ENCODE data around the gene HOXC6. TPM values are rescaled to one million over a fixed set of nuclear protein-coding genes. Genes with fewer than 3 reads are reported as not detected.
A peak's percentile ranks its signal among the peaks of the same experiment; 100 is the strongest.

The HOXC6 gene
- total RNA-seq, 4 donors from 2014 or later: 3.6 to 17.3 (median 7.2) TPM

GRCh38 chr12:54045868-54046521 lies 17.8 kb downstream of the HOXC6 start:
- Histone ChIP-seq H3K36me3 (no peaks in the 10 kb centered on the region), H3K9me3 (no peaks in the 10 kb centered on the region), H3K27me3 (peaks cover 0 to 14% of the 10 kb centered on the region in 2 donors), H3K4me1 (peaks cover 0 to 69% (median 9%) of the 10 kb centered on the region in 4 donors), H3K4me3 (peak overlapping the region in 3 of 4 donors; percentile 13 to 43 (median 42)), H3K27ac (peak overlapping the region; percentile 29 to 89 (median 80))
- DNase-seq (ENCODE audit: low spot score in 2 of 2): no peak
- WGBS, 2 donors: 43 to 50% methylated on average over 16 of the region's 16 CpGs
- TF ChIP-seq CTCF (IDR thresholded peaks at IDR 0.05) (no peak), POLR2A (IDR thresholded peaks at IDR 0.05) (no peak), EP300 (IDR thresholded peaks at IDR 0.05) (no peak)

GRCh38 chr12:54046809-54047159 lies 18.5 kb downstream of the HOXC6 start:
- peak overlapping the region; percentile 12 to 43 (median 28) for H3K4me3 ChIP-seq
- H3K4me1 ChIP-seq: peaks cover 0 to 75% (median 11%) of the 10 kb centered on the region in 4 donors
- no peak for DNase-seq (ENCODE audit: low spot score in 2 of 2)
- H3K36me3 ChIP-seq: no peaks in the 10 kb centered on the region
- H3K27ac ChIP-seq: peak overlapping the region; percentile 71 to 89 (median 80)
- TF ChIP-seq EP300 (IDR thresholded peaks at IDR 0.05): no peak
- no peak for TF ChIP-seq POLR2A (IDR thresholded peaks at IDR 0.05)
- no peak for TF ChIP-seq CTCF (IDR thresholded peaks at IDR 0.05)
- H3K9me3 ChIP-seq: no peaks in the 10 kb centered on the region
- H3K27me3 ChIP-seq: peaks cover 0 to 14% of the 10 kb centered on the region in 2 donors
- 43 to 45% methylated on average over 27 of the region's 27 CpGs for WGBS, 2 donors

- 29 to 38% methylated on average over 46 to 48 of the region's 61 CpGs for WGBS, 2 donors
- DNase-seq (ENCODE audit: low spot score in 2 of 2): no peak
- Histone ChIP-seq H3K27ac (peak overlapping the region; percentile 71 to 89 (median 80)), H3K4me1 (peaks cover 0 to 81% (median 11%) of the 10 kb centered on the region in 4 donors), H3K27me3 (peaks cover 0 to 14% of the 10 kb centered on the region in 2 donors), H3K4me3 (peak overlapping the region; percentile 12 to 43 (median 28)), H3K9me3 (no peaks in the 10 kb centered on the region), H3K36me3 (no peaks in the 10 kb centered on the region)
- TF ChIP-seq CTCF (IDR thresholded peaks at IDR 0.05): no peak
- TF ChIP-seq EP300 (IDR thresholded peaks at IDR 0.05): no peak
- no peak for TF ChIP-seq POLR2A (IDR thresholded peaks at IDR 0.05)
These were observed 19.1 kb downstream of the HOXC6 start for GRCh38 chr12:54047160-54047963.

GRCh38 chr12:54047964-54048303 lies 19.7 kb downstream of the HOXC6 start:
- peak overlapping the region in 2 of 4 donors; percentile 12 to 43 for H3K4me3 ChIP-seq
- no peak for DNase-seq (ENCODE audit: low spot score in 2 of 2)

More at GRCh38 chr12:54047964-54048303, 19.7 kb downstream of the HOXC6 start:
- whole genome bisulfite sequencing, 2 donors: 34 to 62% methylated on average over 8 of the region's 8 CpGs
- no peaks in the 10 kb centered on the region for H3K9me3 ChIP-seq
- TF ChIP-seq CTCF (IDR thresholded peaks at IDR 0.05): no peak
- TF ChIP-seq EP300 (IDR thresholded peaks at IDR 0.05): no peak
- TF ChIP-seq POLR2A (IDR thresholded peaks at IDR 0.05): no peak
- peaks cover 0 to 14% of the 10 kb centered on the region in 2 donors for H3K27me3 ChIP-seq
- peak overlapping the region; percentile 71 to 89 (median 80) for H3K27ac ChIP-seq
- H3K4me1 ChIP-seq: peaks cover 0 to 81% (median 14%) of the 10 kb centered on the region in 4 donors
- no peaks in the 10 kb centered on the region for H3K36me3 ChIP-seq

Measured in tibial nerve (tissue), 4 donors.